ENCODE measurements around the gene SEMA3E.
"Not testable (repeated sequence)": the region's sequence is repeated elsewhere in the genome, so short reads cannot be mapped to it uniquely, and the experiment has no call there.

SEMA3E gene

DNA sequence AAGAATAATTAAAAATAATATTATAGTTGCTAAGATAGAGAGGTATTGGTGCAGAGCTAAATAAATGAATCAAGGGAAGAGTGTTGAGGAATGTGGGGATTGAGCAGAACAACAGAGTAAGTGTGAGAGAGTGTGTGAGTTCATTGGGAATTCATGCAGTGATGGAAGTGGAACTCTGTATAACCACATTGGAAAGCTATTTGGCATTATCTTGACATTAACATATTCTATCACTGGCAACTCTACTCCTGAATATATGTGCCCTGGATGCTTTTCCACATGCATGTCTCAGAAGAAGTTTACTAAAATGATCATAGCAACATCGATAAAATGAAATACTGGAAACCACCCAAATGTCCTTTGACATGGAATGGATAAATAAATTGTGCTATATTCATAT is 164.1 kb downstream of the SEMA3E start:
- FAIRE-seq = no peak

DNA sequence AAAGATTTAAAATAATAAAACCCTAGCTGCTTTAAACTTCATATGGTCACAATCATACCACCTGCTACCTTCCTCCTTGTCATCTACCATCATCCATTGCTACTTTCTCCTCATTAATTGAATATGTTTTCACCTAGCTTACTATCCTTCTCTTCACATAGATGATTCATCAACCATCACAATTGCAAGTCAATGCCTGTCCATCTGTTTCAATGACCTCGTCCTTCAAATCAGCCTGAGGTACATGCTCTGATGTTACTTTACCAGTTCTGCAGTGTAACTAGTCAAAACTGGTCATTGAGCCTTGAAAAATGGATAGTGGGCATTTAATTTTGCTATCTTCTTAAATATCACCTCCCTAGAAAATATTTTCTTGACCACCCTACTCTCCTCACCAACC is 164.7 kb downstream of the SEMA3E start:
- no peak for FAIRE-seq

DNA sequence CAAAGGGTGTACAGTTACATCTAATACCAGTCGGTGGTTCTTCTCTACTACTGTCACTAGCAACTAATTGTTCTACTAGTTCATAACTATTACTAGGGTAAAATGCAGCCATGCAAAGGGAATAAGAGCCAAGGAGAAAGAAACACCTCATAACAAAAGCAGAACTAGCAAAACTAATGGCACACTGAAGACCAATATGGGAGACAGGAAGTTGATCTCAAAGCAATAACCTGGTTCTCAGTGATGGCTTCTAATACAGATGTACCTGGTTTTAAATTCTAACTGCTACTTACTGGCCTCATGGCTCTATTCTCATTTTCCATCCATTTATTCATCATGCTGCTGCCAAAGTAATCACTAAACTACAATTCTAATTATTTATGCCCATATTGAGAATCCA is 170.3 kb downstream of the SEMA3E start:
- FAIRE-seq = no peak

DNA sequence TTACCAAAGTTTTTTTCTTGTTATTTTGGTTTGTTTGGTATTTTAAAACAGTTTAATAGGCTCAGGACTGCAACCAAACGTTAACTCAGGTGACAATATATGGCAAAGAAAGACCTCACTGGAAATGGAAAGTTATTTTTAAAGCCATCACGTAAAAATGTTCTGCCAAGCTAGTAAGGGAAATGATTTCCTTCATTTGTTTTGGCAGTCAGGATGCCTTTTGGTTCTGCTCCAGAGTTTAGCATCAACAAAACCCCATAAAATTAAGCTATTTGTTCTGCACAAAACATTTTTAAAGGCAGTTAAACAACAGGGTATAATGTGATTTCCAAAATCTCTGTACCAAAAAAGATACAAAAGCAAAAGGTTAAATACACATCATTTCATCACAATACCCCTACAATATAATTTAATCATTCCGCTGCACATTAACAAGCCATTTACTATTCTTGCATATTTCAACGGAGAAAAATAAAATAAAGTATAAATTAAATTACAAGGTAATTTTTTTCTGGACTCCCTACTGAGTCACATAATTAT is 172.4 kb downstream of the SEMA3E start:
- FAIRE-seq = peak; percentile 96

DNA sequence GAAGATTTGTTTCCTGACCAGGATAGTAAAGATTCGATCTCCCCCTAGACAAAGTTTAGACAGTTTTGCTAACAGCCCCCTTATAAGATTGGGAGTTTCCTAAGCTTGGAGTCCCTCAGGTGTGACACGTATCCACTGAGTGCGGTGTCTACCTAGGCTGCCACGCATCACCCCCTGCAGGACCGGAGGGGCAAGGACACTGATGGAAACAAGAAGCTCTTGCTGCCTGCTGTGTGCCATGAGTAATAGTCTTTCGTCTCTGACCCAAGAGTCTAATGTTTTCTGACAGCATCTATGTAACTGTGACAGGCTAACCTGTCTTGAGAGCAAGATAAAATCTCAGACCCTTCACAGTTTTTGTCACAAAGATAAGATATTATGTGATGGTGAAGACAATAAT is 173.5 kb downstream of the SEMA3E start:
- no peak for FAIRE-seq

DNA sequence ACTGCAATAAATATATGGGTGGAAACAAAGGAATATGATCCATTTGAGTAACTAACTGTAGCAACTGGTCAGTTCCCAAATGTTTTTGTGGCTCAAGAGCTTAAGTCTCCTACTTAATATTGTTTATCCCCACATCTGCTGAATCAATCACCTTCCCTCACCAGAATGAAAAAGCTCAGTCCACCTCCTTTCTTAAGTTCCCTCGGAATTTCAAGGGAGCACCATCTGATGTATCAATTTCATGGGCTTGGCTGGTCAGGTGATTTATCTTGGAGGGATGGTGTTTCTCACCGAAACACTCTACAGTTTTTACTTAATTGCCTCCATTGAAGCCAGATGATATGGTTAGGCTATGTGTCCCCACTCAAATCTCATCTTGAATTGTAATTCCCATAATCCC is 176.6 kb downstream of the SEMA3E start:
- FAIRE-seq = no peak

DNA sequence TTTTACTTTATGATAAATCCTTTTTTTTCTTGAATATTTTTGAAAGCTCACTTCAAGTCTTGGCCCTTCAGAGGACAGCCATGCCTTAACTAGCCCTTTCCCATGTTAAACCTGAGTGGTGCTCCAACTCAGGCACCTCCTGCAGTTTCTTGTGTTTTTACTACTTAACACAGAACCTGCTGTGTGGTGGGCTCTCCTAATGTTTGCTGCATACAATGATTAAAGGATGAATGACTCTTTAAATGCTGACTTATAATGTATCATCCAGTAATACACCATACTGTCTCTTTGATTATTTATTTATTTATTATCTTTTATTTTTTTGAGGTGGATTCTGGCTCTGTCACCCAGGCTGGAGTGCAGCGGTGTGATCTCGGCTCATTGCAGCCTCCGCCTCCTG is 179.4 kb downstream of the SEMA3E start:
- FAIRE-seq = no peak

DNA sequence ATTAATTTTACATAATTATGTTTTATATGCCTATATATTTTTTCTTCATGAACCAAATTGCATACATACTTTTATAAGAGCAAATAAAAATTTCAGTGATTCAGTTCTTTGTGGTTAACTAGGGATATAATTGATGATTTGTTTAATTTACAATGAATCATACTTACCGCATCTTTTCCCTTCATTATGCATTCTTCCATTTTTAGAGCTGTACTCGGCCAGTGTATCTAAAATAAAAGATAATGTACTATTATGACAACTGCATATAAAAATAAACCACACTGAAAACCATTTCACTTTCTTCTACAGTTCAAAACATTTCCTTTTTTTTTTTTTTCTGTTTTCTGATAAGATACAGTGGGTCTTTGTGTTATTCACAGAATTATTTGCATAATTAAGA is 179.9 kb downstream of the SEMA3E start:
- FAIRE-seq = no peak

DNA sequence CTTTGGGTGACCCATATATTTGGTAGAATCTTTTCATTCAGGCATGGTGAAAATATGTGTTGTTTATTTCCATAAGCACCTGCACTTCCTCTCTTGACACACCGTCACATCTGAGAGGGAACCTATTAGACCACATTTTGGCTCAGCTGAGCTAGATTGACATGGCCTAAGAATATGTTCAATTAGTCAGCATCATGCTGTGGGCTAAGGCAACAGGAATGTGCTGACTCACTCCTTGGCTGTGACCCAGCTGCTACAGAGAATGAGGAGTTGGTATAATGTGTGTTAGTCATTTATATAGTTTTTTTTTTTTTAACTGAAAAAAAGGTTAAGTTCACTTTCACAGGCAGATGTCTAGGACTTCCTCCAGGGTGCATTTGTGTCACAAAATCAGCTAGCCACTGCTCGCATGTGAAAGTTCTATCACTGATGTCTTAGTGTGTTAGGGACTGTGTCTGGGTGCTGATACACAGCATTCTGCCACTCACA is 180.6 kb downstream of the SEMA3E start:
- no peak for FAIRE-seq

DNA sequence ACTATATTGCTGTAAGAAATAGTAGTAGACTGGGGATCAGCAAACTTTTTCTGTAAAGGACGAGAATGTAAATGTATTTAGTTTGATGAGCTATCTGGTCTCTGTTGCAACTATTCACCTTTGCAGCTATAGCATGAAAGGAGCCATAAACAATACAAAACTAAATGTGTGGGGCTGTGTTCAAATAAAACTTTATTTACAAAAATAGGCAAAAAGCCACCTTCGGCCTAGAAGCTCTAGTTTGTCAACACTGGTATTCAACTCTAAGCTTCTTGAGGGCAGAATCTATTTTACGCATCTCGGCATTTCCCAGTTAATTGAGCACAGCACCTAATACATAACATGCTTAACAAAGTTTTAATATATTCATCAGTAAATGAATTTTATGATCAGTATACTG is 181.4 kb downstream of the SEMA3E start:
- FAIRE-seq = no peak

DNA sequence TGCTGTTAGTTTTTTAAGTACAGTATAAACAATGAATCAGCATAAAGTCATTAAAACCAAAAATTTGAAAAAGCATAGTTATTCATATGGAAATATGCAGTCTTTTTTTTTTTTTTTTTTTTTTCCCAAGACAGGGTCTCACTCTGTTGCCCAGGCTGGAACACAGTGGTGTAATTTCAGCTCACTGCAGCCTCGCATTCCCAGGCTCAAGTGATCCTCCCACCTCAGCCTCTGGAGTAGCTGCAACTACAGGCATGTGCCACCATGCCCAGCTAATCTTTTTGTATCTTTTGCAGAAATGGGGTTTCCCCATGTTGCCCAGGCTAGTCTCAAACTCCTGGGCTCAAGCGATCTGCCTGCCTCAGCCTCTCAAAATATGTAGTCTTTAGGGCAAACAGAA is 182.0 kb downstream of the SEMA3E start:
- no peak for FAIRE-seq

DNA sequence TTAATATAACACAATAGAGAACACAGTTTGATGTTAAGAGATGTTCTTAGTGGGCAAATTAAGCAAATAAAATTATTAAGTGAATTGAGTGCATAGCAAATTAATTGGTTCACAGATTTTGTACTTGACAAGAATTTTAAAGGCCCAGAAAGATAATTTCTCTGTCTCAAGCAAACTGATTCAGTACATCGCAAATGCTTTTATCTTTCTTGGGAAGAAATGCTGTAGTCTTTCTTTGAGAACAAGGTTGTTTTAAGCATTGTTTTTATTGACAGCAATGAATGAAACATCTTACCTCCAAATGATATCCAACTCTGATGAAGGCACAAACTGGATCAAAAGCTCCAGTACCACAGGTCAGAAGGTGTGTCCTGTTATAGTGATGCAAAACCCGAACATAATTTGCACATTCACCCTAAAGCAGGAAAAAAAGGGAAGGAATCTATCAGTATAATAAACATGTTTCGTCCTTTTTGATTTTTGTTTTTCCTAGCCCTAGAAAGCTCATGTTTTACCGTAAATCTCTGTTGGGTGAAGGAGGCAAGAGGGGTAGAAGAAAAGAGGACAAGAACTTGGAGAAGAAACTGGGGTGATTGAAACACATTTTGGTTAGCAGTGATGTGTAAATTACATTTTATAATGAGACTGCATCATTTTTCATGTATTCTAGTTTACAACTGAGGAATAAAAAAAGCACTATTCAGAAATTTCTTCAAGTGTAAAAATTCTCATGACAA is 182.6 kb downstream of the SEMA3E start:
- FAIRE-seq = no peak

DNA sequence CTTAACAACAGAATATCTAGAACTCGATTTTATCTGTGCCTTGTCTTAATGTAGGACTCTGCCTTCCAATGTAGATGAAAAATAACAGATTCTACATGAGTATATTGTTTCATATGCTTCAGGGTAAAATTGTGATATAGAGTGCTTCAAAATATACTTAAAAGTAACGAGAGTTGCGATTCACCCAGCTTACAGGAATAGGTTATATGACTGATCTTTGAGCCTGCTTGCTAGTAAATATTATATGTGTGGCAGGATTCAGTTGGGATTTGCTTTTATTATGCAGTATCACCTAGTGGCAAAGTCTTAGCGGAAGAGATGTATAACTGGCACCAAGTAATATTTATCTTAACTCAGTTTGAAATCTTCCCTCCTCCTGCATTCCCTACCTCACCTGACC is 183.3 kb downstream of the SEMA3E start:
- no peak for FAIRE-seq

DNA sequence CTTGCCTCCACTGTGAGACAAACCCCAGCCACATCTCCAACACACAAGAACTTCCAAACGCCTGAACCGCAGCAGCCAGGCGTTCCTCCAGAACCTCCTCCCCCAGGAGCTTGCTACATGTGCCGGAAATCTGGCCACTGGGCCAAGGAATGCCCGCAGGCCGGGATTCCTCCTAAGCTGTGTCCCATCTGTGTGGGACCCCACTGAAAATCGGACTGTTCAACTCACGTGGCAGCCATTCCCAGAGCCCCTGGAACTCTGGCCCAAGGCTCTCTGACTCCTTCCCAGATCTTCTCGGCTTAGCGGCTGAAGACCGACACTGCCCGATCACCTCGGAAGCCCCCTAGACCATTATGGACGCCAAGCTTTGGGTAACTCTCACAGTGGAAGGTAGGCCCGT is 187.1 kb downstream of the SEMA3E start:
- FAIRE-seq = not testable (repeated sequence)

DNA sequence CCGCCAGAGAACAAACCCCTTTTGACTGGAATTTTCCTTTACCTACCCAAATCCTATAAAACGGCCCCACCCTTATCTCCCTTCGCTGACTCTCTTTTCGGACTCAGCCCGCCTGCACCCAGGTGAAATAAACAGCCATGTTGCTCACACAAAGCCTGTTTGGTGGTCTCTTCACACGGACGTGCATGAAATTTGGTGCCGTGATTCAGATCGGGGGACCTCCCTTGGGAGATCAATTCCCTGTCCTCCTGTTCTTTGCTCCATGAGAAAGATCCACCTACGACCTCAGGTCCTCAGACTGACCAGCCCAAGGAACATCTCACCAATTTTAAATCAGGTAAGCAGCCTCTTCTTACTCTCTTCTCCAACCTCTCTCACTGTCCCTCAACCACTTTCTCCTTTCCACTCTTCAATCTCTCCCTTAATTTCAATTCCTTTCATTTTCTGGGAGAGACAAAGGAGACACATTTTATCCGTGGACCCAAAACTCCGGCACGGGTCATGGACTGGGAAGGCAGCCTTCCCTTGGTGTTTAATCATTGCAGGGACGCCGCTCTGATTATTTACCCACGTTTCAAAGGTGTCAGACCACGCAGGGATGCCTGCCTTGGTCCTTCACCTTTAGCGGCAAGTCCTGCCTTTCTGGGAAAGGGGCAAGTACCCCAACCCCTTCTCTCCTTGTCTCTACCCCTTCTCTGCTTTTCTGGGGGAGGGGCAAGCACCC is 188.8 kb downstream of the SEMA3E start:
- FAIRE-seq = not testable (repeated sequence)

DNA sequence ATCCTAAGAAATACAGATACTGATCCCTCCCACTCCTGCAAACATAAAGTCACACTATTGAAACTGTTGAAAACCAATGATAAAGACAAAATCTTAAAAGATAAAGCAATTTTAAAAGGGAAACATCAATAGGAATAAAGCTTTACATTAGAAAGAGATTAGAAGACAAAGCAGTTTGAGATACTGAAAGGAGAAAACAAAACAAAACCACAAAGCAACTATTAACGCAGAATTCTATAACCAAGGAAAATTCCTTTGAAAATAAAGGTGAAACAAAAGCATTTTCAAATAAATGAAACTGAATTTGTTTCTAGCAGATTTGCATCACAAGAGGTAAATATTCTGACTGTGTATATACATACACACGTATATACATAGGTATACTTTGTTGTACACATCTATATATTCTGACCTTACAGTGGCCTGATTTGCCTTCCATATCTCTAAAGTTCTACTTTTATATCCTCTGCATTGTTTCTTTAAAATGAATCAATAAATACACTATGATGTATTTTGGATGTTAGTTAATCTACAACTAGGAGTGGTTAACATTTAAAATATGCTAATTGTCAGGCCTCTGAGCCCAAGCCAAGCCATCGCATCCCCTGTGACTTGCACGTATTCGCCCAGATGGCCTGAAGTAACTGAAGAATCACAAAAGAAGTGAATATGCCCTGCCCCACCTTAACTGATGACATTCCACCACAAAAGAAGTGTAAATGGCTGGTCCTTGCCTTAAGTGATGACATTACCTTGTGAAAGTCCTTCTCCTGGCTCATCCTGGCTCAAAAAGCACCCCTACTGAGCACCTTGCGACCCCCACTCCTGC is 189.6 kb downstream of the SEMA3E start:
- FAIRE-seq = not testable (repeated sequence)

DNA sequence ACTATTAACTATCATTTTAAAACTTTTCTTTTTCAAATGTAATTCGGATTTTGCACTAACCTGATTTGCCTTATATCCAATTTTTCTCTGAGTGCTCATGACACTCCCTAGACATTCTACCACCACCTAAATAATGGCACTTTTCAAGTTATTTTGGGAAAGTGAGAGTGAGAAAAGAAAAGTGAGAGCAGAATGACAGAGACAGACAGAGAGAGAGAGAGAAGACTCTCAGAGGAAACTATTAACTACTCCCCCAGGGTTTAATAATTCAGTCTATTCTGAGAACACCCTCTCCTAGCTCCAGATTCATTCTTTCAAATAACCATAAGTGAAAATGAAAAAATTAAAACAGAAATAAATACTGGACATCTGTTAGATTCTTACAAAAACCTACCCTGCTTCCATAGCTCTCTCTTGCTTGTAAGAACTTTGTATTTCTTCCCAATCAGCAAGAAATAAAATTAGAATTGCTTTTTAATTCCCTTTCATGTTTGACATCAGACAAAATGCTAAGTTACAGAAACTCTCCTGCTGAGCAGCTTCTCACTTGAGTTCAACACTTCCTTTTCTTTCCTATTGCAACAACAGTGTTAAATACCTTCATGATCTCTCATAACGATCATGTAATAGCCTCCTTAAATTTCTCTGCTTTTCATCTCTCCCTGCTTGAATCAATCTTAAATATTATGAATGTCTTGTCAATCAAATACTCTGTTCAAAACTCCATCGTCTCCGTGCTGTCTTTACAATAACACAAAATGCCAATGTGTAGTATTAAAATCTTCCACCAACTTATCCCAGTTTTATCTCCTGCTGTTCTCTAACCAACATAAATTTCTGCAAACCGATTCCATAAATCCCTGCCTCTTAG is 191.7 kb downstream of the SEMA3E start:
- FAIRE-seq = no peak

DNA sequence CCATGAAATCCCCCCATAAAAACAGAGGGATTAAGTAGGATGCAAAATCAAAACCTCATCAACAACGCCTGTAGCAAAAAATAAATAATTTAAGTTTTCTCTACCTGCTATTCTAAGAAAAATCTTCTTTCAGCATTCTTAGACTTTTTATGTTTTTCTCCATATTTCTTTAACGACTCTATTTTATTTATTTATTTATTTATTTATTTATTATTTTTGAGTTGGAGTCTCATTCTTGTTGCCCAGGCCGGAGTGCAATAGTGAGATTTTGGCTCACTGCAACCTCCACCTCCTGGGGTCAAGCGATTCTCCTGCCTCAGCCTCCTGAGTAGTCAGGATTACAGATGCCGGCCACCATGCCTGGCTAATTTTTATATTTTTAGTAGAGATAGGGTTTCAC is 192.5 kb downstream of the SEMA3E start:
- no peak for FAIRE-seq

DNA sequence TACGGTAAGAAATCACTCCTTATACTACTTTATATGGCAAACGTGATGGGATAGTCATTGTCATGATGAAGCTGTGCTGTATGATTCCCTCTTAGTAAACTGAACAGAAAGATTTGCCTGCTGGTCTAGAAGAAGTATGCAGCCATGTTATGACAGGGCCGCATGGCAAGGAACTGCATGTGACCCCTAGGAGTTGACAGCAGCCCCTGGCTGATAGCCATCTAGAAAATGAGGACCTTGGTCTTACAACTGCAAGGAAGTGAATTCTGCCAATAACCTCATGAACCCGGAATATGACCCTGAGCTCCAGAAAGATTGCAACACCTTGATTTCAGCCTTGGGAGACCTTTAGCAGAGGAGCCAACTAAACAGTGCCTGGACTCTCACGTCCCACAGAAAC is 193.3 kb downstream of the SEMA3E start:
- FAIRE-seq = no peak

DNA sequence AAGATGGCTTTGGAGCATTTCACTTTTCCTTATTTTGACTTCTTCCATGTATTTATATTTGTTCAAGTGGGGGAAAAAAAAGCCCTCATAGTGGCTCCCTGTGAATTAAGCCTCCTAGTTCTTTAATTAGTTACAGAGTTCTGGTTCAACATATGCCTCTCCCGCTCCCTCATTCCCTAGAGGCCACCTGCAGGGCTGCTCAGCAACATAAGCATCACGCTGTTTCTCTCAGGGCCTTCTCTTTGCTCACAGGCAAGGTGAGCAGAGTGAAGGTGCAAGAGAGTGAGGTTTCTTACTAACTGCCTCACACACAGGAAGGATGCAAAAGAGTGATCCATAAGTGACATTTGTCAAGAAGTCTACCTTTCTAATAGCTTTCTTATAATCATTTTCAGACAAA is 196.7 kb downstream of the SEMA3E start:
- no peak for FAIRE-seq

DNA sequence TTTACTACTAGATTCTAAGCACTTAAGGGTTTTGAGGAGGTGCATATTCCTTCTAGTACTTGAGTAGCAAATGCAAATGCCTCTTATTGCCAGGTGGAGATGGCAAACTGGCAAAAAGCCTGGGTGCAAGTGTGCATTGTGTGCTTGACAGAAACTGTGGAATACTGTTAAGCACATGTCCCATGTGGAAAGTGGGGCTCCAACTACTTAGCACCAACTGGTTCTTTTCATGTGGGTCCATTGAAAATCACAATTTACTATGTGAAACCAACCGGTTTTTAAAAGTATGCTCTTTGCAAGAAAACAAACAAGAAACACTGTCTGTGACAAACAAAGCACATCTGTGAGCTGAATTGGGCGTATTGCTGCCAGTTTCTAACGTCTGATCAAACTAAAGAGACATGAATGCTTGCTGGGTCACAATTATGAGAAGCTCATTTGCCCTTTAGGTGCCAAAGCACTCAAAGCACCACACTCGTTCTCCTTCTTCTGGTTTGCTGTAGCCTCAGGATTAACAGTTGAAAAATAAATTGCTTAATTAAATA is 197.4 kb downstream of the SEMA3E start:
- no peak for FAIRE-seq

DNA sequence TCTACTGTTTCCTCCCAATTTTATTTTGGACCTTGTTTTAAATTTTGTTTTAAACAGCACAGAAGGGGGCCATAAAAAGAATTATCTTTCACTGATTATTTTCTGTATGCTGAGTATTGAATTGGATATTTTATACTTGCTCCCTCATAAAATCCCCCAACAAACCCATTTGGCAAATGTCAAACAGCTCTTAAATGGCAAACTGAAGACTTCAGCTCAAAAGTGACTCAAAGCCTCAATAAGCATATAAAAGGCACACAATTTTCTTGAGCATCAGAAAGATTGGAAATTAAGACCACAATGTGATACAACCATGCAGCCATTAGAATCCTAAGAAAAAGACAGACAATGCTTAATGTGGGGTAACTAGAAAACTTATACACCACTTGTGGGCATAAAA is 199.2 kb downstream of the SEMA3E start:
- FAIRE-seq = no peak

All from endometrium (tissue), 2 donors.